Dedifferentiated amniotic fluid mesenchymal stem cell (primary cell): ENCODE results near the gene C2orf42.
"Not testable (repeated sequence)": the region's sequence is repeated elsewhere in the genome, so short reads cannot be mapped to it uniquely, and the experiment has no call there.

ENCODE experiments used
- DNase-seq: peaks from one replicate; pipeline ENCODE4 v3.0.0-alpha.2; 2016; ENCODE audit errors: extremely low spot score

Gene C2orf42

DNA sequence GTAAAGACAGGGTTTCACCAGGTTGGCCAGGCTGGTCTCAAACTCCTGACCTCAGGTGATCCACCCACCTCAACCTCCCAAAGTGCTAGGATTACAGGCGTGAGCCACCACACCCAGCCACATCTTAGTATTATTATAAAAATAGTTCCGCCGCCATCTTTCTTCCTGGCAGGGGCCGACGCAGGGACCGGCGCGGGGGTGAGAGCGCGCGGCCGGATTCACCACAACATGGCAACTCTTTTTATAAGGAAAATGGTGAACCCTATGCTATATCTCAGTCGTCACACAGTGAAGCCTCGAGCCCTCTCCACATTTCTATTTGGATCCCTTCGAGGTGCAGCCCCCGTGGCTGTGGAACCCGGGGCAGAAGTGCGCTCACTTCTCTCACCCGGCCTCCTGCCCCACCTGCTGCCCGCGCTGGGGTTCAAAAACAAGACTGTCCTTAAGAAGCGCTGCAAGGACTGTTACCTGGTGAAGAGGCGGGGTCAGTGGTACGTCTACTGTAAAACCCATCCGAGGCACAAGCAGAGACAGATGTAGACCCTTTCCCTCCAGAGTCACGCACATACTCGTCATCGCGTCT, 88.4 kb downstream of the C2orf42 start:
- not testable (repeated sequence) for DNase-seq

DNA sequence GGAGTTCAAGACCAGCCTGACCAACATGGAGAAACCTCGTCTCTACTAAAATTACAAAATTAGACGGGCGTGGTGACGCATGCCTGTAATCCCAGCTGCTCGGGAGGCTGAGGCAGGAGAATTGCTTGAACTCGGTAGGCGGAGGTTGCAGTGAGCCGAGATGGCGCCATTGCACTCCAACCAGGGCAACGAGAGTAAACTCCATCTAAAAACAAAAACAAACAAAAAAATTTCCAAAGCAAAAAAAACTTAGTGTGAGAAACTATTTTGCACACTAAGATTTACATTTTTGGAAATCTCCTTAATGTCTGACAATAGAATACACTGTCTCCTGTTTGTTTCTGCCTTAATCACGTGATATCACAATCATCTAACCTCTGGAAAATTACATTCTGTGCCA, 89.1 kb downstream of the C2orf42 start:
- DNase-seq: not testable (repeated sequence)

DNA sequence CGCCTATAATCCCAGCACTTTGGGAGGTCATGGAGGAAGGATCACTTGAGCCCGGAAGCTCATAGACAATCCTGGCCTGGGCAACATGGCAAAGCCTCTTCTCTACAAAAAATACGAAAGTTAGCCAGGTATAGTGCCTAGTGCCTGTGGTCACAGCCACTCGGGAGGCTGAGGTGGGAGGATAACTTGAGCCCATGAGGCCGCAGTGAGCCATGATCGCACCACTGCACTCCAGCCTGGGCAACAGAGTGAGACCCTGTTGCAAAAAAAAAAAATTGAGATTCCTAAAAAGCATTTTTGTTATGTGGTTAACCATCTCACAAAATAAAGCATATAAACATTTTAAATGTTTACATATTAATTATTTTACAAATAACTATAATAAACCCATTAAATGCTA, 89.6 kb downstream of the C2orf42 start:
- no peak for DNase-seq
